ENCODE results near the gene KHSRP.

GRCh38 chr19:6393983-6394412 lies 30.6 kb downstream of the KHSRP start:
- TF ChIP-seq EZH2 (IDR thresholded peaks at IDR 0.05; ENCODE audit: borderline replicate concordance, insufficient read depth, low read depth, low read length, poor library complexity, severe bottlenecking) (no peak), CTCF (IDR thresholded peaks at IDR 0.05) (no peak)
